ENCODE measurements around the gene SMIM24.

SMIM24 gene

DNA sequence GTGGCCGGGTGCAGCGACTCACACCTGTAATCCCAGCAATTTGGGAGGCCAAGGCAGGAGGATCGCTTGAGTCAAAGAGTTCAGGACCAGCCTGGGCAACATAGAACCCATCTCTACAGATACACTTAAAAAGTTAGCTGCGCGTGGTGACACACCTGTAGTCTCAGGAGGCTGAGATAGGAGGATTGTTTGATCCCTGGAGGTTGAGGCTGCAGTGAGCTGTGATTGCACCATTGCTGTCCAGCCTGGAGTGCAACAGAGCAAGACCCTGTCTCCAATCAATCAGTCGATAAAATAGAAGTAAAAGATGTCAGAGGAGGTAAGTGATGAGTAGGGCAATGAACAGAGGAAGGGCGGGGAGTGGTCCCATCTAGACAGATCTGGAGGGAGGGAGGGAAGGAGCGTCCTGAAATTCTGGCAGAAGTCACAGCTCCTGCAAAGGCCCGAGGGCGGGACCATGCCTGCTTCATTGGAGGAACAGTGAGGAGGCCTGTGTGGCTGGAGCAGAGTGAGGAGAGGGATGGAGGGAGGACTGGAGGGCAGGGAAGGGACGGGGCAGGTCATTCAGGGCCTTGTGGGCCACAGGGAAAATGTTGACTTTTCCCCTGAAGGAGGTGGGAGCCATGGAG is 9.7 kb downstream of the SMIM24 start:
- DNase-seq: no peak

DNA sequence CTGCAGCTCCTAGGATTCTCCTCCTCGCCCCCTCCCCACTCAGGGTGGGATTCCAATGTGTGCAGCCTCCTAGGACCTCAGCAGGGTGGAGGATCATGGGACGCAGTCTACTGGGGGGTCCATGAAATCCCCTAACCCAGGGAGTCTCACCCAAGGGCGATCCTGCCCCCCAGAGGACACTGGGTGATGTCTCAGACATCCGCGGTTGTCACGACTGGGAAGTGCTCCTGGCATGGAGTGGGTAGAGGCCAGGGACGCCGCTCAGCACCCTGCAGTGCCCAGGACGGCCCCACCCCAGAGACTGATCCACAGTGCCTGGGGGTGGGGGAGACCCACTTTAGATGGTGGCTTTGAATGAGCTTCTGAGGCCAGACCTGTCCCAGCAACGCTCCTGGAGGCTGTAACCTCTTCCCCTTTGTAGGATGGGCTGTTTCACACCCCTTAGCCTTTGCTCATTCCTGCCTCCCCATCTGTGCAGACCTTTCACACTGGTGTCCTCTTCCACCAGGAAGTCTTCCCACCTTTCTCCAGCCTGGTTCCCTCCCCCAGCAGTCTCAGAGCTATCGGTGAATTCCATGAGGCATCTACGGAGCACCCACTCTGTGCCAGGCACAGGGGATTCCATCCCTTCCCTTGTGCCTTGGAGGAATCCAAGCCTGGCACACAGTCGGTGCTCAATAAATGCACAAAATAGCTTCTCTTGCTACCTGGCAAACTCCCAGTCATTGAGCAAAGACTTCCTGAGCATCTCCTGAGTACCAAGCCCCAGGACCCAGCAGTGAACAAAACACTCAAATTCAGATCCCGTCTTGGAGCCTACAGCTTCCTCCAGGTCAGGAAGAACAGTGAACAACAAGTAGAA is 10.5 kb downstream of the SMIM24 start:
- no peak for DNase-seq

DNA sequence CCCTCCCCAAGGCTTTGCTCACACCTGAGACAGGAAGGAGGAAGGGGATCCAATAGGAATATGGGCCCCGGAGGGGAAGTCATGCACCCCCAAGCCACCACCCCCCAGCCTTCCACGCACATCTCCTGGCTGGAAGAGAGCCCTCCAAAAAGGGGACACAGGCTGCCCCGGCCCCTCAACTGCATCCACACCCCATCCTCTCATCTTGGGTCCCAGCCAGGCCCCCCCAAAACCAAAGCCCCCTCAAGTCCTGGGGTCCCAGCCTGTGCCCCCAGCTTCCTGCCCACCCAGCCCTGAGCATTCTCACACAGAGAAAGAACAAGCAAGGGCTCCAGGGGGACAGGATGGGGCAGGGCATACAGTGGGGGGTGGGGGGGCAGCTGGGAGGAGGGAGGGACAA is 12.1 kb downstream of the SMIM24 start:
- DNase-seq: no peak

DNA sequence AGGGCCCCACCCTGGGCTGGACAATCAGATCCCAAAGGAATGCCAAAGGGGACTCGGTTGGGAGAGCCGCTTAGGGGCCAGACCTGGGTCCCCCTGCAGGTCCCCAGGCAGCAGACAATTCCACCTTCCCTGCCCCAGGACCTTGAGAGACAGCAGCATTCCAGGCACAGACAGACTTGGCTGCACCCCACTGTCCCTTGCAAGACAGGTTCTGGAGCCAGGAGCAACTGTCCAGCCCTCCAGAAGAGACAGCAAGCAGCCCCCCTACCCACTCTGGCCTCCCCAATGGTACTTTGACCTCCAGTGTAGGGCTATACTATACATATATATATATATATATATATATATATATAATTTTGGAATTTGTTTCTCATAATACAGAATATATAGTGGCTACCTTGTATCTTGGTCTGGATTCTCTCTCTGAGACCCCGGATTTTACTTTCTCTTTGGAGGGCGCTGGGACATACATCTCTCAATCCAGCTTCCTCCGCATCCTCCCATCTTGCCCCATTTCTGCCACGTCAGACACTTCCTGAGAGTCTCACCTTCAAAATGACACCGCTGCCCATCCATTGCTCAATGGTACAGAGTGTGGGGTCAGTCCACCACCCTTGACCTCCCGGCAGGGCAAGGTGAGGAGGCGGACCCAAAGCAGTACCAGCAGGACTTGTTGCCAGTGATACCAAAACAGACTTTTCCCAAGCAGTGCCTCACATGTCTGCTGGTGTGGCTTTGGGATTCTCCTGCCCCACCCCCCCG is 12.7 kb downstream of the SMIM24 start:
- DNase-seq: no peak

DNA sequence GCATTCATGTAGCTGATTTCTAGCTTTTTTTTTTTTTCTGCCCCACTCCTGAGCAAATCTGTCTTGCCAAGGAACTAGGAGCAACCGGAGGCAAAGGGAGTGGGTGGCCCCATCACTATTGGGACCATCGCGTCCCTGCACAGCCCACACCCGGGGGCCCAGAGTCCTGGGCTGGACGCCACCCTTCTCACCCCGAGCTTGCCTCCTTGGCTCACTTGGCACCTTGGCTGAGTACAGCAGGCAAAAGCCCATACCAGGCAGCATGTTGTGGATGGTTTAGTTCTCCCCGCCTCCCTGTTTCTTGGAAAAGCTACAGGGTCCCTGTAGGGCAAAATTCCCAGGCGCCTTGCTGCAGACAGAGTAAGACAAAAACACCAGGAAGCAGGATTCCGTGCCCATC is 13.7 kb downstream of the SMIM24 start:
- no peak for DNase-seq

DNA sequence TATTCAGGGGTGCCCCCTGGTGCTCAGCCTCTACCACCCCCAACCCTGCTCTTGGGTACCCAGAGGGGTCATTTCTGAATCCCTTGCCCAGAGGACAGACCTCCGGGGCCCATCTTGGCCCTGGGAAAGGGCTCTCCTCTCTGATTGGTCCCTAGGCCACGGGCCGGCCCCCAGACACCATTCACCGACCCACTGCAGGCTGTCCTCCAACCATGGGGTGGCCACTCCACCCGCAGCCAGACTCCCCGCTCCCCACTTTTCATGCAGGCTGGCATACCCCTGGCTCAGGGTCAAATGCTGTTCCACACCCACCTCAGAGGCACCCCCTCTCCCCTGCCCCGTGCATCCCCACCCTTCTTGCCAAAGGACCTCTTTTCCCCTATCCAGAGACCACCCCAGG is 14.8 kb downstream of the SMIM24 start:
- no peak for DNase-seq

DNA sequence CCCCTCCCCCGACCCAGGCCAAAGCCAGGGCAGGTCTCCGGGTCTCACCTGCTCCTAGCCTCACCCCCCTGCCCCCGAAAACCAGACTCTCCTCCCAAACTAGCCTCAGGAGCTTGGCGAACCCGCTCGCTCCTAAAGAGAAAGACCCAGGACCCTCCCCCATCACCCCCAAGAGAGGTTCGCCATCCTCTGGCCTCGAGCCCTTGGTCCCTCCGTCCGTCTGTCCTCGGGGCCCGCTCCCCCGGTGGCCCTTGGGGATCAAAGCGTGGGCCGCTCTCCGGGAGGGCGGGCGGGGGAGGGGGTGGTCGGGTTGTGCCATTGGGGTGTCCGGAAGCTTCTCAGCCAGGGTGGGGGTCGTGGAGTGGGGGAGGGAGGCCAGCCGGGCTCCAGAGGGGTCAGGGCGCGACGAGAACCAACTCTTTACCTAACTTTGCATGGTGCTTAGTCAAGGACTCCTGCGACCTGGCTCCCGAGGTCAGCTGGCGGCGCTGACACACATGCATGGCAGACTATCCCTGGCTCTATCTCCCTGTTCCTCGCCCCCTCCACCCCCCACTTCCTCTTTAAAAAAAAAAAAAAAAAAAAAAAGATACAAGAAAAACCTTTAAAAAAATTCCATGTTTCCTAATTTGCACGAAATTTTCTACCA is 15.6 kb downstream of the SMIM24 start:
- no peak for DNase-seq

DNA sequence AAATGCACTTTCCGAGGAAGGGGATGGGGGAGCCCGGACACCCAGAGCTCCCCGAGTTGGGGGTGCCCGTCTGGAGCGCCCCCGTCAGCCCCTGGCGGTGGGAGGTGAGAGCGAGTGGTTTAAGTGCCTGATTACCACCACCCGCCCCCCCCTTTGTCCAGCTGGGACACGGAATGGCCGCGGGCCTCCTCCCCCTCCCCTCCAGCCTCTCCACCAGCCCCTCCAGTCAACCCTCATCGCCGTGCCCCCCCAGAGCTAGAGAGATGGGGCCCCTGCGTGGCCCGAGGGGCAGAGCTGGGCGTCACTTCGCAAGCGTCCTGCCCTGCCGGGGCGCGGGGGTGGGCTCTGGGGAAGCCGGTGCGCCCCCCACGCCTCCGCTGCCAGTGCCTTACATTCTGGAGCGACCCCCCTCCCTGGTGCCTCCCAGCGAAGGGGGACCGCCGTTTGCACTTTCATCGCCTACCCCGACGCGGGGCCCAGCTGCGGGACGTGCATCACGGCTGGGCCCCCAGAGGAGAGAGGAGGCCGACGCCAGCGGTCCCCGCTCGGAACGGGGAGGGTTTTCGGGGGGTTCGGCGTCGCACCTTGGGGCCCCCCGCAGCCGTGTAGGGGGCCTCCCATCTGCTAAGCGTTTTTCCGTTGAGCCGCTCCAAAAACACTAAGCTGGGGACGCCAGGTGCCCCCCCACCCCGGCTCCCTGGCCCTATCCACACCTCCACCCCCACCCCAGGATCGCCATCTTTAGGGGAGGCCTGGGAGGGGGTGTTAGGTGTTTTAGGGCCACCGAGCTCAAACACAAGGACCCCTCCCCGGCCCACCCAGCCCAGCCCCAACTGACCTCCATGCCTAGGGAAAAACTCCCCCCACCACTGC is 16.4 kb downstream of the SMIM24 start:
- no peak for DNase-seq

DNA sequence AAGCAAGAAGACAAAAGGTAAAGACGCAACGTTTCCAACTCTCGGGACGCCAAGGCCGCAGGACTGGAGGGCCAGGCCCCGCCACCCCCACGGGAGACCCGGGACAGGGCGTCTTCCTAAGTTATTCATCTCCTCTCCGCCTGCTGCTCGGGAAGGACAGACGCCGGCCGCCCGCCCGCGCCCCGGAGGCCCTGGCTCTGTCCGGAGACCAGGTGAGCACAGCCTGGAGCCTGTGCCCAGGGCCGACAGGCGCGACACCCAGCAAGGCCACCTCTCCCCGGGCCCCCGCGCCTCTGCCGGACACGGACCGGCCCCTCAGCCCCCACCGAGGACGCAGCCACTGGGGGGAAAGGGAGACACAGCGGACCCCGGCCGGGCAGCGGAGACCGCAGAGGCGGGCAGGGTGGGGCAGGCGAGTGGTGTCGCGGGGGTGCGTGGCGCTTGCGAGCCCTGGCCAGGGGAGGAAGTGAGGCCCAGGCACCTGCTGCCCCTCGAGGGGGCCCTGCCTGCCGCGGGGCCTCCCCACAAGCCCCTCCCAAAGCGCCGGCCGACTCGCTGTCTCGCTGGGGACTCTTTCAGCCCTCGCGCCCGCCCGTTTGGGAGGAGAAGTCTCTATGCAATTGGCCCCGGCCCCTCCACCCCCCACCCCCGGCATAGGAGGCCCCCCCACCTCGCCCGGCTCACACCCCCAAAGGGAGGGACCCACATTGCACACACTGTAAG is 17.2 kb downstream of the SMIM24 start:
- no peak for DNase-seq

DNA sequence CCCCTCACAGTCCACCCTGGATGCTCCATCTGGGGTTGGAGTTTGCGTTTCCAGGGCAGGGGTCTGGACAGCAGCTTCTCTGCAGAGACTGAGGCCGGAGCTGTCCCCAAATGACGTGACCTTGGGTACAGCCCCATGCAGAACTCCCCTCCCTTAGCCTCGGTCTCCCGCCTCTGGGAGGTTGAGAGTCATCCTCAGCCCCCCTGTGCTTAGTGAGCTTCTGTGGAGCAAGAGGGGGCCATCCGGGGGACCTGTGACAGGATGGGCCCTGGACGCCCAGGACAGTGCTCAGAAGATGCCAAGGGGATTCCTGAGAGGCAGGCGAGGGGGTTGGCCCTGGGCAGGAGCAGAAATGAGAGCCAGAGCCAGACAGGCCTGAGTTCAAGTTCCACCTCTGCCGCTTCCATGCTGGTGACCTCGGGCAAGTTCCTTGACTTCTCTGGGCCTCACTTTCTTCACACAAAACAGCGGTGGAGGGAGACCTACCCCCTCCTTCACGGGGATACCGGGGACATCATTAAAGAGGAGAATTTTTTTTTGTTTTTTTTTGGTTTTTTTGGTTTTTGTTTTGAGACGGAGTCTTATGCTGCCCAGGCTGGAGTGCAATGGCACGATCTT is 20.3 kb downstream of the SMIM24 start:
- DNase-seq: no peak

DNA sequence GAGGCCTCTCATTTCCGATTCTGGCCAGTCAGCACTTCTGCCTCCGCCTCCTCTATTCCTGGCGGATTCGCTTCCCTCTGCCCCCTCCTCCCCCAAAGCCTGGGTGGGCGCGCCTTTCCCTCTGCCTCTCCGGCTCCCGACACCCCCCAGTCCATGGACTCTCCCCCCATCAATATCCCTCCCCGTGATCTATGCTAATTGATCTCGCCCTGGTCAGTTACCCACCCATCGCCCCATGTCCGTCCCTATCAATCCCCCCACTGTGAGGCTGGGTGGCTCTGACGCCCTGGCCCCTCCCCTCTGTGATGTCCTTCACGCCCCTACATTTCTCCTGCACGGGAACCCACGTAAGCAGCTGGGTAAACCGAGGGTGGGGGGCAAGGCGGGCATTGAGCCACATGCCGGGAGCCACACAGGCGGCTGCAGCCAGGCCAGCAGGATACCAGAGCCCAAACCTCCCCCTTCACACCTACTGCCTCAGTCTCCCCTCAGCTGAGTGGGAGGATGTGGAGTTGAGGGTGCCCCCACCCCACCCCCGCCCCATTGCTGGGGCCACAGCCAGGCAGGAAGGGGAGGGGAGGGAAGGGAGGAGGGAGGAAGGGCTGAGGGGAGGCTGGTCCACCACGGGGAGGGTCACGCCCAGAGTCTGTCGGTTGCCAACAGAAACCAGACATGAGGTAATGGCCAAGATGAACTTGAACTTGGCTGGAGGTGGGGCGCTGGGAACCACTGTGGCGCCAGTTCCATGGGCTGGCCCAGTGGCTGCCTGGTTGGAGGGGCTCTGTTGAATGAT is 21.0 kb downstream of the SMIM24 start:
- DNase-seq: no peak

DNA sequence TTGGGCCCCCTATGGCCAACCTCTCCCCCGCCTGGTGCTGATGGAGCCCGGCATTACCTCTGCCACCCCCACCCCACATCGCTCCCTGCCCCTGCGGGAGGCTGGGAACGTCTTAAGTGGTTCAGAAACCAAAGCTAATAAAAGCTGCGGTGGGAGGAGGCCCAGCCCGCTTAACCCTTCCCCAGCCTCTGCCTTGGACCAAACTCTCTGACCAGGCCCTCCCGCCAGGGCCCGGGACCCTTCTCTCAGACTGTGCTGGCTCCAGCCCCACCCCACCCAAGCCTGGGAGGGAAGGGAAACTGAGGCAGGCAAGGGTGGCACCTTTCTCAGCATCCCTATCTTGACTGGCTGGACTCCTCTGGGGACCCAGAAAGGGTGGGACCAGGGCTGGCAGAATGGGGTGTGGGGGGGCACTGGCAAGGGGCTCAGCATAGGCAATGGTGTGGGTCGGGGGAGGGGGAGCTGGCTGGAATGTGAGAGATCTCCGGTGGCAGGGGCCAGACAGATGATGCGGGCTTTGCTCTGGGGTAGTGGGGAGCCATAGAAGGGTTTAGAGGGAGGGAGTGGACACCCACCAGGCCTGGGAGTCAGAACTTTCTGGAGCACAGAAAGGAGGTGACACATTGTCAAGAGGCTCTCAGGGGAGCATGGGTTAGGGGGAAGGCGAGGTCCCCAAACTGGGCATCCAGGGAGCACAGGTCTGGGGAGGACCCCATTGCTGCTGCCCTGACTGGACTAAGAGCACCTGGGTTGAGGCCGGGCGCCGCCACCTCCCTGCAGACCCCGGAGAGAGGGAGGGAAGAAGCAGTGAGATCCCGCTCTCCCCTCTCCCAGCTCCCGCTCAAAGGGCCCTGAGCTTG is 21.9 kb downstream of the SMIM24 start:
- no peak for DNase-seq

DNA sequence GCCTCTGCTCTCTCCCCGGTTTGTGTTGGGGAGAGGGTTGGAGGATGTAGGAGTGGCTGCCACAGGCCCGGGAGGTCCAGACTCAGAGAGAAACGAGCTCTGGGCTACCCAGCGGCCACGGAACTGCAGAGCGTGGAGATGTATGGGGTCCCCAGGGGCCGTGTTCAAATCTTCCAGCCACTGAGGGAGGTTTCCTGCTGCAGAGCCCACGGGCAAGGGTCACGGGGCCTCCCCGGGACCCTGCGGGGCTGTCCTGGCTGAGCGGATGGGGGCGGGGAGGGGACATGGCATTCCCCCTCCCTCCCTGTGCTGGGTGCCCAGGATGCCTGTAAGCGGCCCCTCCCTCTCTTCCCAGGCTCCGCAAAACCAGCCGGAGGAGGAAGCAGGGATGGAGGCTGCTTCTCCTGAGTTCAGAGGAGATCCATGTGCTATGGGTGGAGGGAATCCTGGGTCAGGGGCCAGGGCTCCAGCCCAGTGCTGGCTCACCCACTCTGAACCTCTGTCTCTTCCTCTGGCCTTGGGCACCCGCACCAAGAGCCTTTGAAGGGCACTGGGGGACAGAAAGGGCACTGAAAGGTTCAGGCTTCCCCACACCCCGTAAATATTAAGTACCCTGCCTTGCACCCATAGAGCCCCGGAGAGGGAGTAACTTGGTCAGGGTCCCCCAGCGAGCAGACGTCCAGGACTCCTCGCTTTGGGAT is 22.6 kb downstream of the SMIM24 start:
- DNase-seq: no peak

DNA sequence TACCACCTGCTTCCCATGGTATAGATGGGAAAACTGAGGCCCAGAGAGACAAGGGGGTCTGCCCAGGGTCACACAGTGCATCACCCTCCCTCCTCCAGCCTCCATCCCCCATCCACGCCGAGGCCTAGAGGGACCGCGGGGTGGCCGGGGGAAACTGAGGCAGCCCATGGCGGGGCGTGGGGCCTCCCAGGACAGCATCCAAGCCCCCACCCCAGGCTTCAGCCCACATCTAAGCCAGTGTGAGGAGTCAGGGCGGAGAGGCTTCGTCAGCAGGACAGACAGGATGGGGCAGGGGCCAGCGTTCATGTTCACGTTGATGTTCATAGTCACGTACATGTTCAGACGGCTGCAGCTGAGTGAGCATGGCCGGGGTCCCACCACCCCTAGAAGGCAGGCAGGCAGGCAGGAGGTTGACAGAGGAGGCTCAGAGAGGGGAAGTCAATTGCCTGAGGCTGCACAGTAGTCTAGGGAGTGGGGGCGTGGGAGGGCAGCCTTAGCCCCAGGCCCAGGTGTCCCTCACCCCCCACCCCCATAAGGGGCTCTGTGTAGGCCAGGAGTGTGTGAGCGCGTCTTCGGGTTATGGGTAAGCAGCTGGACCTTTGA is 23.3 kb downstream of the SMIM24 start:
- DNase-seq: no peak

DNA sequence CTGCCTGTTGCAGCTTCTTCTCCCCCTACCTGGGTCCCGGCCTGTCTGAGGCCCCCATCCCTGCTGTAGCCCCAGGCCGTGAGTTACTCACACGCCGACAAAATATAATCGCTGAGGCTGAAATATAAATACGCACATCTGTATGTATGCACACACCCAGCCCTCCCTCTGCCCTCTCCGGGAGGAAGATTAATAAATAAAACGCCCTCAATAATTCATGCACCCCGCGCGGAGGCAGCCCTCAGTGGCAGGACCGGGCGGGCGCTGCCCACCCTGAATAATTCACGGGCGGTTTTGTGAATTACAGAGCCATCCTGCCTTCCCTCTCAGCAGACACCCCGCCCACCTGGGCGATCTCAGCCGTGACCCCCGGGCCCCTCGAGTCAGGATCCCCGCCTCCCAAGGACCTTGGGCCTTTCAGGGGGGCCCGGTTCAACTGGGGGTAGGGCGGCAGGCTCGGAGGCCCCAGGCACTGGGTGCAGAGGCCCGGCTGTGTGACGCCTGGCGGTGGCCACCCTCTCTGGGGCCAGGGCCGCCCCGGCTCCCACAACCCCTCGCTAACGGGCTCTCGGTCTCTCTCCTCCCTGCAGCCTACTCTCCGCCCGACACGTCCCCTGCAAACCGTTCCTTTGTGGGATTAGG is 24.2 kb downstream of the SMIM24 start:
- no peak for DNase-seq

DNA sequence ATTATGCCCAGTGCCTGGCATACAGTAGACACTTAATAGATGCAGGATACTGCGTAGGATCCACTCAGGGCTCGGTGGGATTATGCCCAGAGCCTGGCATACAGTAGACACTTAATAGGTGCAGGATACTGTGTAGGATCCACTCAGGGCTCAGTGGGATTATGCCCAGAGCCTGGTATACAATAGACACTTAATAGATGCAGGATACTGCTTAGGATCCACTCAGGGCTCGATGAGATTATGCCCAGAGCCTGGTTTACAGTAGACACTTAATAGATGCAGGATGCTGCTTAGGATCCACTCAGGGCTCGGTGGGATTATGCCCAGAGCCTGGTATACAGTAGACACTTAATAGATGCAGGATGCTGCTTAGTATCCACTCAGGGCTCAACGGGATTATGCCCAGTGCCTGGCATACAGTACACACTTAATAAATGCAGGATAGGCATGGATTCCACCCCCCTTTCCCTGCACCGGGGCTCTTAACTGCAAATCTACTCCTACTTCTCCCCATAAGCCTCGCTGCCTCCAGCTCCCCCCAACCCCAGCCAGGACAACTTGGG is 24.9 kb downstream of the SMIM24 start:
- DNase-seq: no peak

DNA sequence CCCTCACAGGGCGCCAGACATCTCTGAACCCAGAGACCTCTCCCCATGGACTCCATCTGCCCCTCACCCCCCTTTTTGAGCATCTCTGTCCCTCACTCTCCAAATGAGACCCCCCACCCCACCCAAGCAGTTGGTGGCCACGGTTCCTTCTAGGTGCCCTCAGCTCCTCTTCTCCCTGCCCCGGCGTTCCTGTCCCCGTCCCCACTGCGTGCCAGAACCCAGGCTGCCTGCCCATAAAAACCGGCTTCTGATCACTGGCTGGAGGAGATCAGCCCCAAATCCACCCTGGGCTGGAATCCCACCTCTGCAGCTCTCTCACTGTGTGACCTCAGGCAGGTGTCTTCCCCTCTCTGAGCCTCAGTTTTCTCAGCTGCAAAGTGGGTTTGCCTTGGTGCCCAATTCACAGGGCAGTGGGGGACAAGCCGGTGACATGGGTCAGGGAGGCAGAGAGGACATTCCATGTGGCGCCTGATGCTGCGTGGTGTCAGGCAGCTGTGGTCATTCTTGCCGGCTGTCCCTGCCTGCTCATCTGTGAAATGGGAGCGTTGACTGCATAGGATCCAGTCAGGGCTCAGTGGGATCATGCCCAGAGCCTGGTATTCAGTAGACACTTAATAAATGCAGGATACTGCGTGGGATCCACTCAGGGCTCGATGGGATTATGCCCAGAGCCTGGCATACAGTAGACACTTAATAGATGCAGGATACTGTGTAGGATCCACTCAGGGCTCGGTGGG is 25.5 kb downstream of the SMIM24 start:
- DNase-seq: no peak
